Measurements from ENCODE around the gene R3HDM2. TPM values are rescaled to one million over a fixed set of nuclear protein-coding genes. Genes with fewer than 3 reads are reported as not detected.
A peak's percentile ranks its signal among the peaks of the same experiment; 100 is the strongest.

The R3HDM2 gene
- total and polyA plus RNA-seq, 2 of the 13 experiments (the other 11 are each of a cell fraction or from before 2014, with no cell fraction given), result 11.1 to 23.5 TPM

DNA sequence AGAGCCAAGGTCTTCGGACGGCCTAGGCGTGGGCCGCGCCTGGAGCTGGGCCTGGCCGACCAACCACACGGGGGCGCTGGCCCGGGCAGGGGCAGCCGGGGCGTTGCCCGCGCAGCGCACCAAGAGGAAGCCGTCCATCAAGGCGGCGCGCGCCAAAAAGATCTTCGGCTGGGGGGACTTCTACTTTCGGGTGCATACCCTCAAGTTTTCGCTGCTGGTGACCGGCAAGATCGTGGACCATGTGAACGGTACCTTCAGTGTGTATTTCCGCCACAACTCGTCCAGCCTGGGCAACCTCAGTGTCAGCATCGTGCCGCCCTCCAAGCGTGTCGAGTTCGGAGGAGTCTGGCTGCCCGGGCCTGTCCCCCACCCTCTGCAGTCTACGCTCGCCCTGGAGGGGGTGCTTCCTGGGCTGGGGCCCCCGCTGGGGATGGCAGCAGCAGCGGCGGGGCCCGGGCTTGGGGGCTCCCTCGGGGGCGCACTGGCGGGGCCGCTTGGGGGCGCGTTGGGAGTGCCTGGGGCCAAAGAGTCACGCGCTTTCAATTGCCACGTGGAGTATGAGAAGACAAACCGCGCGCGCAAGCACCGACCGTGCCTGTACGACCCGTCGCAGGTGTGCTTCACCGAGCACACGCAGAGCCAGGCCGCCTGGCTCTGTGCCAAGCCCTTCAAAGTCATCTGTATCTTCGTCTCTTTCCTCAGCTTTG is 205.7 kb downstream of the R3HDM2 start (continued):
- TF ChIP-seq ZNF598 (CRISPR knock-in tag; IDR thresholded peaks at IDR 0.05; ENCODE audit: borderline replicate concordance) (no peak), ZSCAN30 (CRISPR knock-in tag; IDR thresholded peaks at IDR 0.05) (no peak), ZNF777 (CRISPR knock-in tag; IDR thresholded peaks at IDR 0.05) (peak; percentile 96), ZNF775 (CRISPR knock-in tag; IDR thresholded peaks at IDR 0.05; ENCODE audit: borderline replicate concordance) (no peak), MED8 (CRISPR knock-in tag; IDR thresholded peaks at IDR 0.05; ENCODE audit: insufficient replicate concordance) (no peak), NAIF1 (CRISPR knock-in tag; IDR thresholded peaks at IDR 0.05; ENCODE audit: borderline replicate concordance) (no peak), ARNTL (CRISPR knock-in tag; IDR thresholded peaks at IDR 0.05) (no peak), ZNF670 (CRISPR knock-in tag; IDR thresholded peaks at IDR 0.05; ENCODE audit: borderline replicate concordance) (no peak), ERF (CRISPR knock-in tag; IDR thresholded peaks at IDR 0.05) (no peak), ZNF800 (CRISPR knock-in tag; IDR thresholded peaks at IDR 0.05) (0 out of 2 replicates have a peak, but pooled peaks have one; percentile 76), ZNF549 (CRISPR knock-in tag; IDR thresholded peaks at IDR 0.05) (no peak), GLI4 (CRISPR knock-in tag; IDR thresholded peaks at IDR 0.05; ENCODE audit: borderline replicate concordance) (no peak), ZNF20 (CRISPR knock-in tag; IDR thresholded peaks at IDR 0.05) (no peak), HMGXB4 (CRISPR knock-in tag; IDR thresholded peaks at IDR 0.05; ENCODE audit: borderline replicate concordance in 1 of 2, low read depth in 1 of 2) (peak in 1 of 2 experiments; percentile 56; a peak in 1 of 4 replicates), ZNF687 (CRISPR knock-in tag; IDR thresholded peaks at IDR 0.05) (peak; percentile 49; the same call in 1 of the 2 replicates), MAF1 (CRISPR knock-in tag; IDR thresholded peaks at IDR 0.05; ENCODE audit: borderline replicate concordance) (no peak), PLRG1 (conservative IDR thresholded peaks at IDR 0.05) (no peak)
- TF ChIP-seq, protein P1, sequence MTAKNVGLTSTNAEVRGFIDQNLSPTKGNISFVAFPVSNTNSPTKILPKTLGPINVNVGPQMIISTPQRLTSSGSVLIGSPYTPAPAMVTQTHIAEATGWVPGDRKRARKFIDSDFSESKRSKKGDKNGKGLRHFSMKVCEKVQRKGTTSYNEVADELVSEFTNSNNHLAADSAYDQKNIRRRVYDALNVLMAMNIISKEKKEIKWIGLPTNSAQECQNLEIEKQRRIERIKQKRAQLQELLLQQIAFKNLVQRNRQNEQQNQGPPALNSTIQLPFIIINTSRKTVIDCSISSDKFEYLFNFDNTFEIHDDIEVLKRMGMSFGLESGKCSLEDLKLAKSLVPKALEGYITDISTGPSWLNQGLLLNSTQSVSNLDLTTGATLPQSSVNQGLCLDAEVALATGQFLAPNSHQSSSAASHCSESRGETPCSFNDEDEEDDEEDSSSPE (CRISPR knock-in tag; IDR thresholded peaks at IDR 0.05), result 0 out of 2 replicates have a peak, but pooled peaks have one; percentile 30
